GM21825 (cell line): Measurements from ENCODE around the gene CLBA1.
"Not testable (repeated sequence)": the region's sequence is repeated elsewhere in the genome, so short reads cannot be mapped to it uniquely, and the experiment has no call there.

Source experiments
- ATAC-seq: cut with Tn5 transposase; IDR thresholded peaks from one replicate; pipeline ENCODE4 v1.9.1; 2021; ENCODE audit warnings: mild to moderate bottlenecking, moderate library complexity; ENCODE audit not compliant: unreplicated experiment

The CLBA1 gene

DNA sequence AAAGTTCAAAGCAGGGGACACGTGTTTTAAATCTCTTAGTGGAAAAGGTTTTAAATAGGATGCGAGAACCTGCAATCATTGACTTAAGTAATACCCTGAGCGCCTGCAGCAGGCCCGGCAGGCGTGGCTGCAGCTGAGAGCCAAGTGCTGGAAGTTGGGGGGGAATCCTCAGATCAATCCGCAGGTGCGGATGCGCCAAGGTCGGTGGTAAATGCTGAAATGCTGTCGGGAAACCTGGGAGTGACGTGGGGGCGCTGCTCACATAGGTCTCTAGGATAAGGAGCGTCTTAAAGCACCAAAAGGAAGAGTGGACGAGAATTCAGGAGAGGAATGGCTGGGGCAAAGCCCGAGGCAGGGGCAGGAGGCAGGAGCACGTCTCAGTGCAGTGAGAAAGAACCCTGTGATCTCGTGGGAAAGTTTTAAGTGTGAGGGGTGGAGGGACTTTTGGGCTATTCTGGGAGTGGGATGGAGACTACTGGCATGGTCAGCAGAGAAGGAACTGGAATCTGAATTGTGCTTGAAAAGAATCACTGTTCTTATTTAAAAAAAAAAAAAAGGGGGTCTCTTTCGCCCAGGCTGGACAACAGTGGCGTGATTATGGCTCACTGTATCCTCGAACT lies 36.2 kb downstream of the CLBA1 start:
- no peak for ATAC-seq

DNA sequence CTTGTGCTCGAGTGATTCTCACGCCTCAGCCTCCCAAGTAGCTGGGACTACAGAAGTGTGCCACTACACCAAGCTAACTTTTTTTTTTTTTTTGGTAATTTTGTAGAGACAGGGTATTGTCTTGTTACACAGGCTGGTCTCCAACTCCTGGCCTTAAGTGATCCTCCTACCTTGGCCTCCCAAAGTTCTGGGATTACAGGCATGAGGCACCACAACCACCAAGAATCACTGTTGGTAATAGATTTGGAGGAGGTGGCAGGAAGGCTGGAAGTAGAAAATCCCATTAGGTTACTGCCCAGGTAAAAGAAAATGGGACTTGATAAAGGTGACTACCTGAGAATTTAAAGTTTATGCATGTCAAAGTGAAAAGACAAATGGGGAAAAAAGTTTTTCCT lies 36.7 kb downstream of the CLBA1 start:
- no peak for ATAC-seq

DNA sequence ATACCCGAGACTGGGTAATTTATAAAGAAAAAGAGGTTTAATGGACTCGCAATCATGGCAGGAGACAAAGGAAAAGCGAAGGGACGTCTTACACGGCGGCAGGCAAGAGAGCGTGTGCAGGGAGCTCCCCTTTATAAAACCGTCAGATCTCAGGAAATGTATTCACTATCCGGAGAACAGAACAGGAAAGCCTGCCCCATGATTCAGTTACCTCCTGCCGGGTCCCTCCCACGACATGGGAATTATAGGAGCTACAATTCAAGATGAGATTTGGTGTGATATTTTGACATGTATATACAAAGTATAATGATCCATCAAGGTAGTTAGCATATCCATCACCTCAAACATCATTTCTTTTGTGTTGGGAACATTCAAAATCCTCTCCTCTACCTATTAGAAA lies 37.6 kb downstream of the CLBA1 start:
- ATAC-seq, result no peak

DNA sequence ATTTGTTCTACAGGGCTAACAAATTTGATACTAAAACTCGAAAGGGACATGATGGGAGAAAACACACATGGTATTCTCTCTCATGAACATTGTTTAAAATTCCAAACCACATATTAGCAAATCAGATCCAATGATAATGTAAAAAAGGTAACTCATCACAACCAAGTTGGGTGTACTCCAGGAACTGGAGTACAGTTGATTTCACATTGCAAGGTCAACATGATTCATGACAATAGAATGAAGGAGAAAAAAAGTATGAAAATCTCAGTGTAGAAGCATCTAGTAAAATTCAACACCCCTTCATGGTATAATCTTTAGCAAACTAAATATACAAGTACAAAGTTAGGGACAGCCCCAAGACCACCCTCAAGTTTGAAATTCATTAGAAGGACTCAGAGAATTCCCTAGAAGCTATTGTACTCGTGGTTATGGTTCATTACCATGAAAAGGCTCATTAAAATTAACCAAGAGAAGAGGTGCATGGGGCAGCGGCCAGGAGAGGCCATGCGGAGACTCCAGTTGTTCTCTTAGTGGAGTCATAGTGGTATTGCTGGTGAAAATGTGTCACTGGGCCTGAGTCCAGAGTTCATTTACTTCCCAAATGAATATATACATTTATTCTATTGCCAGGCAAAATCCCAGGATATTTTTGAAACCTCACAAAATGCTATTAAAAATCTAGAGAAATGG lies 38.3 kb downstream of the CLBA1 start:
- no peak for ATAC-seq

DNA sequence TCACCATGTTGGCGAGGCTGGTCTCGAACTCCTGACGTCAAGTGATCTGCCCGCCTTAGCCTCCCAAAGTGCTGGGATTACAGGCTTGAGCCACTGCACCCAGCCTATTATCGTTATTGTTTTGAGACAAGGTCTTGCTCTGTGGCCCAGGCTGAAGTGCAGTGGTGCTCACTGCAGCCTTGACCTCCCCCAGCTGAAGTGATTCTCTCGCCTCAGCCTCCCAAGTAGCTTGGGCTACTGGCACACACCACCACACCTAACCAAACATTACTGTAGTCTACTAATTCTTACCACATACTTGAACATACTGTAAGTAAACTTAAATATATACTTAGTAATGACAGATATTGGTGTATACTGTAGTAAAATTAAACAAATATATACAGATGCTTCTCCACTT lies 39.8 kb downstream of the CLBA1 start:
- no peak for ATAC-seq

DNA sequence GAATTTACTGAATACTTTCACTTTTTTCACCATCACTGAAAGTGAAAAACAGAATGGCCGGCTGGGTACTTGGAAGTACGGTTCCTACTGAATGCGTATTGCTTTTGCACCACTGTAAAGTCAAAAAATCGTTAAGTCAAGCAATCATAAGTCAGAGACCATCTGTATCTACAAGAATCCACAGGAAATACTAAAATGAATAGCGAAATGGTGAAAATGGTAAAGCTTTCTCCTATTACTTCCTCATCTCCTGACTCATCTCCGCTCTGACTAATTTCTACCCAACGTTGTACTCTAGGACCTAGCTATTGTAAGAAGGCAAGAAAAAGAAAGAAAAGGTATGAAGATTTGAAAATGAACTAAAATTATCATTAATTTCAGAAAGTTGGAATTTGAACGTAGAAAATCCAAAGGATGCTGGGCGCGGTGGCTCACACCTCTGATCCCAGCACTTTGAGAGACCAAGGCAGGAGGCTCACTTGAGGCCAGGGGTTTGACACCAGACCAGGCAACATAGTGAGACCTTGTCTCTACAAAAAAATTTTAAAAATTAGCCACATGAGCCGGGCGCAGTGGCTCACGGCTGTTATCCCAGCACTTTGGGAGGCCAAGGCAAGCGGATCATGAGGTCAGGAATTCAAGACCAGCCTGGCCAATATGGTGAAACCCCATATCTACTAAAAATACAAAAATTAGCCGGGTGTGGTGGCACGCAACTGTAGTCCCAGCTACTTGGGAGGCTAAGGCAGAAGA lies 40.6 kb downstream of the CLBA1 start:
- no peak for ATAC-seq

DNA sequence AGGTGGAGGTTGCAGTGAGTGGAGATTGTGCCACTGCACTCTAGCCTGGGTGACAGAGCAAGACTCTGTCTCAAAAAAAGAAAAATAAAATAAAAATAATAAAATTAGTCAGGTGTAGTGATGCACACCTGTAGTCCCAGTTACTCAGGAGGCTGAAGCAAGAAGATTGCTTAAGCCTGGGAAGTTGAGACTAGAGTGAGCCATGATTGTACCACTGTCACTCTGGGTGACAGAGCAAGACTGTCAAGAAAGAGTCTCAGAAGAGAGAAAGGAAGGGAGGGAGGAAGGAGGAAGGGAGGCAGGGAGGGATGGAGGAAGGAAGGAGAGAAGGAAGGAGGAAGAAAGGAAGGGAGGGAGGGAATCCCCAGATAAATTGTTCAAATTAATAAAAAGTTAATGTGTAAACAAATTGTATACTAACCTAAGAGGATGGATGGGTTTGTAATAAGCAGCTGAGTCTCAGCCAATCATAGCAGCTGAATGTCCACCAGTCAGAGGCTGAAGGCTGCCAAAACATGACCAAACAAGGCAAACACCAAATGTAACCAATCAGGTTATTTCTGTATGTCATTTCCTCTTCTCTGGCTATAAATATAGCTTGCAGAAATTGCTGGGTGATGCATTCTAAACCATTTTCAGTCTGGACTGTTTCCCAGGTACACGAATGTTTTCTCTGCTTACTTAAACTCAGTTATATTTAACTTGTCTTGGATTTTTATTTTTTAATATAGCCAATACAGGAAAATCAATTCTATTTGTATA lies 41.4 kb downstream of the CLBA1 start:
- no peak for ATAC-seq

DNA sequence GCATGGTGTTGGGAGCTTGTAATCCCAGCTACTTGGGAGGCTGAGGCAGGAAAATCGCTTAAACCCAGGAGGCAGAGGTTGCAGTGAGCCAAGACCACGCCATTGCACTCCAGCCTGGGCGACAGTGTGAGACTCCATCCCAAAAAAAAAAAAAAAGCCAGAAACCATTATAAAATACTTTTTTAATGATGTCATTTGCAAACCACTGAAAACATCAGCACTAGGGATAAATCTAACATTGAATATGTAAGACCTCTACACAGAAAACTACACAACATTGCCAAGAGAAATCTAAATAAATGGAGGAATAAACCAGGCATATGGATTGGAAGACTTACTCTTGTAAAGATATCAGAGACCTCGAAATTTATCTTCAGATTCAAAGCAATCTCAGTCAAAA lies 42.1 kb downstream of the CLBA1 start:
- not testable (repeated sequence) for ATAC-seq

DNA sequence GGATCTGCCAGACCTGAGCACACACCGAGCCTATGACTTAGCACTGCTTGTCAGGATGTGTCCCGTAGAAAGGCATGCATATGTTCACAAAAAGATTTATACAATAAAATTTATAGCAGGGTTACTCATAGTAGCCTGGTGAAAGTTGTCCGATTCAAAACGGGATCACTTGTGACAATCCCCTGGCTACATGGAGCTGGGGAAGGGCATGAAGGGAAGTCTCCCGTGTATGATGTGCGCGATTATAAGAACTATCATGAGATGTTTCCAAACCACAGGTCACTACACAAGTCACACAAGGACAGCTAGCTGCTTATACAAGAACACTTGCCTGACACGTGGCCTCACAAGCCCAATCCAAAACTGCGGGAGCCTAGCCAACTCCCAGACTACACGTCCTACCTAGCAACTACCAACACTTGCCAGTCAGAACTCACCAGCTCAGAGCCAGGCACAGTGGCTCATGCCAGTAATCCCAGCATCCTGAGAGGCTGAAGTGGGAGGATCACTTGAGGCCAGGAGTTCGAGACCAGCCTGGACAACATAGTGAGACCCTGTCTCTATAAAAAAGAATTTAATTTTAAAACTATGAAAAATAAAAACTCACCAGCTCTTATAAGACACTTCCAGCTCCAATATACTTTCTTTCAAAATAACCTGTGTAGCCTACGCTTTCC lies 42.8 kb downstream of the CLBA1 start:
- ATAC-seq, result no peak

DNA sequence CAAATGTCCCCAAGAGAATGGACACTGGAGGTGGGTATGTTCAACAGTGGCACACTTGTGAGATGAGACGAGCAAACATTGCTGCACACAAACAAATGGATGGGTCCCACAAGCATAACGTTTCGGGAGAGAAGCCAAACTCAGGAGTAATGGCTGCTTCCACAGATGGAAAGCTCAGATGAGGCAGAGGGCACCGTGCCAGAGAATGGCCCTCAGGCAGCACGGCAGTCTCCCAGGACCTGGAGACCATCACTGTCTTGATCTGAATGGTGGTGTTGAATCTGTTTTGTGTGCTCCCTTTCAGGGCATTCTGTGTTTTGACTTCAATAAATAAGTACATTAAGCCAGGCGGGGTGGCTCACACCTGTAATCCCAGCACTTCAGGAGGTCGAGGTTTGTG lies 43.8 kb downstream of the CLBA1 start:
- ATAC-seq, result no peak

DNA sequence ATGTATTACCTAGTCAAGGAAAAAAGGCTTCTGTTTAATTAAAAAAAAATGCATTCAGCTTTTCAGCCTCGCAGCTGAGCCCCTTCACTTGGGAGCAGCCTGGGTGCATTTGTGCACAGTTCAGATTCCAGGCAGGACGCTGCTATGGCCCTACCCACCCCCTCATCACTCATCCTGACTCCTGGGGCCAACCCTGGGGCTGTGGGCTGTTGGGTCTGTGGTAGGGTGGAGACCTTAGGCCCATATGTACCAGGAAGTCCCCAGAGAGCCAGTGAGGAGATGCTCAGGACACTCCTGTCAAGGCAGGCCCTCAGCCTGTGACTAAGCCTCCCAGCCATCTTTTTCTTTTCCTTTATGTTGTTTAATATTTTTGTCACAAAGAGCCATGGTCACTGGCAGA lies 44.6 kb downstream of the CLBA1 start:
- no peak for ATAC-seq

DNA sequence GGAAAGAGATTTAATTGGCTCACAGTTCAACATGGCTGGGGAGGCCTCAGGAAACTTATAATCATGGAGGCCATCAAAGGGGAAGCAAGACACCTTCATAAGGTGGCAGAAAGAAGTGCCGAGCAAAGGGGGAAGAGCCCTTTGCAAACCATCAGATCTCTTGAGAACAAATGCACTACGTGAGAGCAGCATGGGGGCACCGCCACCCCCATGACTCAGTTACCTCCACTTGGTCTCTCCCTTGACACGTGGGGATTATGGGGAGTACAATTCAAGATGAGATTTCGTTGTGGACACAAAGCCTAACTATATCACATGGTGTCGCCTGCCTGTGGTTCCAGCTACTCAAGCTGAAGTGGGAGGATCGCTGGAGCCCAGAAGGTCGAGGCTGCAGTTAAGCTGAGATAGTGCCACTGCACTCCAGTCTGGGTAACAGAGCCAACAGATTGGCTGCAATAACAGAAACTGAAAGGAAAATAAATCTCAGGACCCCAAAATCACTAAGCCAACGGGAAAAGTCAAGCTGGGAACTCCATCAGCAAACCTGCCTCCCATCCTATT lies 45.3 kb downstream of the CLBA1 start:
- ATAC-seq, result no peak

DNA sequence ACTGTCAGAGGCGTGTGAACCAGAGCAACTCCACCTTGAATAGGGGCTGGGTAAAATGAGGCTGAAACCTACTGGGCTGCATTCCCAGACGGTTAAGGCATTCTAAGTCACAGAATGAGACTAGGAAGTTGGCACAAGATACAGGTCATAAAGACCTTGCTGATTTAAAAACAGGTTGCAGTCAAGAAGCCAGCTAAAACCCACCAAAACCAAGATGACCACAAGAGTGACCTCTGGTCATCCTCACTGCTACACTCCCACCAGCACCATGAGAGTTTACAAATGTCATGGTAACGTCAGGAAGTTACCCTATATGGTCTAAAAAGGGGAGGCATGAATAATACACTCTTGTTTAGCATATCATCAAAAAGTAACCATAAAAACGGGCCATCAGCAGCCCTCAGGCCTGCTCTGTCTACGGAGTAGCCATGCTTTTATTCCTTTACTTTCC lies 46.9 kb downstream of the CLBA1 start:
- ATAC-seq, result not testable (repeated sequence)

DNA sequence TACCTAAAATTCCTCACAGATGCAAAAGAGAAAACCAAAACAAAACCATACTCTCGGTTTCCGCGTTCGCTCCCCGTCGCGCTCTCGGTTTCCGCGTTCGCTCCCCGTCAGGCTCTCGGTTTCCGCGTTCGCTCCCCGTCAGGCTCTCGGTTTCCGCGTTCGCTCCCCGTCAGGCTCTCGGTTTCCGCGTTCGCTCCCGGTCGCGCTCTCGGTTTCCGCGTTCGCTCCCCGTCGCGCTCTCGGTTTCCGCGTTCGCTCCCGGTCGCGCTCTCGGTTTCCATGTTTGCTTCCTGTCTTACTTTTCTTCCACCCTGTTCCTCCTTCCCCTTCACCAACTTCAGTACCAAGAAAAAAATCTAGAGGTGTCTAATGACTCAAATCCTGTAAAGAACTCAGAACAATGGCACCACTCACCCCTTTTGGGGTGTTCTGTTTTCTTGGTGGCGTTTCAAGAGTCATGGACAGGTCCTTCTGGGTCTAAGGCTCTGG lies 47.9 kb downstream of the CLBA1 start:
- not testable (repeated sequence) for ATAC-seq

DNA sequence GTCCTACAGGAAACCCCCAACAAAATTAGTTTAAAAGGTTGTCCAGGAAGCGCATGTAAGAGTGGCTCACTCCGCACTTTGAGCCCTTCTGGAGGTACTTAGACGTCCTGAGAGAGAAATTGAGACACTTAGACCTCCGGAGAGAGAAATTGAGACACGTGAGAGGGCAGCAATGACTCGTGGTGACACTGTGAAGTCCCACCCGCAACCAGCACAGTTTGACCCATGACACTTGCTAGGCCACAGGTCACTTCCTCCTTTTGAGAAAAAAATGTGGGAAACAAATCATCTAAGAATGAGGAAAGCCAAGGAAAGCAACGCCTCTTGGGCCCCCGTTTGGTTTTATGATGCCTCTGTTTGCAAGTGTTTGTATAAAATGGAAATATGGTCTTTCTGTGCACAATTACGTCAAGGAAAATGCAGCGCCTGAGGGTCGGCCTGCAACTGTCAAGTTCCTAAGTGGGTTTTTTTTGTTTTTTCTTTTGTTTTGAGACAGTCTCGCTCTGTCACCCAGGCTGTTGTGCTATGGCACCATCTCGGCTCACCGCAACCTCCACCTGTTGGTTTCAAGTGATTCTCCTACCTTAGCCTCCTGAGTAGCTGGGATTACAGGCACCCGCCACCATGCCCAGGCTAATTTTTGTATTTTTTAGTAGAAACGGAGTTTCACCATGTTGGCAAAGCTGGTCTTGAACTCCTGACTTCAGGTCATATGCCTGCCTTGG lies 48.9 kb downstream of the CLBA1 start:
- ATAC-seq, result no peak

DNA sequence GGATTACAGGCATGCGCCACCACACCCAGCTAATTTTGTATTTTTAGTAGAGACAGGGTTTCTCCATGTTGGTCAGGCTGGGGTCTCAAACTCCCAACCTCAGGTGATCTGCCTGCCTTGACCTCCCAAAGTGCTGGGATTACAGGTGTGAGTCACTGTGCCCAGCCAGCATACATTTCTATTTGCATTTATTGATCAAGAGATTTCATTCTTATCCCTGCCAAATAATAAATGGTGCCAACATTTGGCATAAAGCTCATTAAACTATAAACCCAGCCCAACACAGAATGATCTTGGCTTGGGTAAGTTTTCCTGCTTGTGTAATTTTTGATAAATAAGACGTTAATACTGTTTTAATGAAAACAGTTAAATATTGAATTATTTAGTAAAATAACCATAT lies 50.0 kb downstream of the CLBA1 start:
- ATAC-seq, result not testable (repeated sequence)

DNA sequence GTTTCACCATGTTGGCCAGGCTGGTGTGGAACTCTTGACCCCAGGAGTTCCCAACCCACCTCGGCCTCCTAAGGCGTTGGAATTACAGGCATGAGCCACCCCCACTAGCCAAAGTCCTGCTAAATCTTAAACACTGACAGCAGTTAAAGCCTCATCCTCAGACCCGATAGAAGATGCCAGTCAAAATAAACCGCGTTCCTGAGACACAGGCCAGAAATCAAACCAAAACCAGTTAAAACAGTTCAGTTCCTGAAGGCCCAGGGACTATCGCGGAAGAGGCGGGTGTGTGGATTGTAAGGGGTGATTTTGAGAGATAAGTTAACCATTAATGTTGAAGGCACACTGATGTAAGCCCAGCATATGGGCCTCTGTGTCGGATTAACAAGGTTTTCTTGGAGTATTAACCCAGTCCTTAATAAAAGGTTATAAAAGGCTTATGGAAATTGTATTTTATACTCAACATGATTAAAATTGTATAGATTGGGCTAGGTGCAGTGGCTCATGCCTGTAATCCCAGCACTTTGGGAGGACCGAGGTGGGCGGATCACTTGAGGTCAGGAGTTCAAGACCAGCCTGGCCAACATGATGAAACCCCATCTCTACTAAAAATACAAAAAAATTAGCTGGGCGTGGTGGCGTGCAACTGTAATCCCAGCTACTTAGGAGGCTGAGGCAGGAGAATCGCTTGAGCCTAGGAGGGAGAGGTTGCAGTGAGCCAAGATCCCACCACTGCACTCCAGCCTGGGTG lies 54.0 kb downstream of the CLBA1 start:
- ATAC-seq, result no peak

DNA sequence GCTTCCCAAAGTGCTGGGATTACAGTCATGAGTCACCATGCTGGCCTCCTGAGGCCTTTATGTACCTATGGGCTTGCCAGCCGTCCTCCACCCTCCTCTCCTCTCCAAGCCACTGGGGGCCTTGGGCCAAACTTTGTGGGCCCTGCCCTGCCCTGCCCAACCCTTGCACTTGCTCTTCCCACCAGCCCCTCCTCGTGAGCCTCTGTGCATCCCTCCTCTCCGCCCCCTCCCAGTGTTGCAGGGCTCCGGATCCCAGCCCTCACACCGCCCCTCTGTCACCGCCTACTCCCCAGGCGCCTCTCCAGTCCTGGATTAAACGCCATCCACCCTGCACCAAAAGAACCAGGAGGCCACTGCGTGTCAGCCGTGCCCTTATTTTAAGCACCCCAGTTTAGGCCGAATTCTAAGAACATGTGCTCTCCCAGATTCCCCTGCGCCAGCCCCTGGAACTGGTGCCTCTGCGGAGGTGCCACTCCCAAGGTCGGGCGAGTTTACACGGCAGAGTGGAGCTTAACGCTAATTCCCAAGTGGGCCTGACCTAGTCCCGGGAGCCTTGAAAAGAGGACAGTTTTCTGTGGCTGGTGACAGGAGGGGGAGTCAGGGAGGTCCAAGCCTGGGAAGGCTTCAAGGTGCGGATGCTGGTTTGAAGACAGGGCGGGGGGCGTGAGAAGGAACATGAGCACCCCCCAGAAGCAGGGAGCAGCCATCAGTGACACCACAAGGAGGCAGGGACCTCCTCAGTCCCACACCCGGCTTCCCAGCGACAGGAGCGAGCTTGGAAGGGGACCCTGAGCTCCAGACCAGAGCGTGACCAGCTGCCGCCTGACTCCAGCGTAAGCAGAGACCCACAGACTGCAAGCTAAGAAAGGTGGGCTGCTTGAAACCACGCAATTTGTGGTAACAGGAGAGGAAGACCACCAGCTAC lies 56.5 kb downstream of the CLBA1 start:
- ATAC-seq, result no peak
